HG02623 (cell line): ENCODE results near the gene HAND2.

Experiments used
- ATAC-seq: cut with Tn5 transposase; IDR thresholded peaks from one replicate; pipeline ENCODE4 v1.9.1; 2021; ENCODE audit warnings: moderate library complexity; ENCODE audit not compliant: unreplicated experiment

The HAND2 gene

DNA sequence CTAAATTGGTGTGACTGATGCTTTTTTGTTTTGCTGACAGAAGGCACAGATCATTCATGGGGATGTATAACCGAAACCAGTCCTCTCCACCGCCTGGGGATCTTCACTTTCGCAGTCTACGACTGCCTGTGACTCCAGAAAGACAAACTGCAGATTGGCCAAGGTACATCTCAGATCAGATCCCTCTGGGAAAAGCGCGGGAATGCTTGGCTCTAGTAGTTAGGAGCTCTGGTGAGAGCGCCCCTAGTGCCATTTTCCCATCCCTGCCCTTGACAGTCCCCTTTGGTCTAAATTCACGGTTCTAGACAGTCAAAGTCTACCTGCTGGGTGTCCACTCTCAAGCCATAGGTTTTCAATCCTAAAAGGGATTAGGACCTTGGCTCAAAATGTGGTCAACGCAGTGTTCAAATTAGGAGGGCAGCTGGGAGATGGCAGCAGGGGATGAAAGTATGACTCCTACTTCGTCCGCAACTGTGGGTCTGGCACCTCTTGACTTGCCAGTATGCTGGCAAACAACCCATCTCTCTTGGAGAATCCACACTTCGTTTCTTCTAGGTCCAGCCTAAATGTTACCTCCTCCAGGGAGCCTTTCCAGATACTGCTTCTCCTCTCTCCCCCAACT, 6.9 kb upstream of the HAND2 start:
- no peak for ATAC-seq

GRCh38 chr4:173535957-173536356, 5.9 kb upstream of the HAND2 start:
- no peak for ATAC-seq

DNA sequence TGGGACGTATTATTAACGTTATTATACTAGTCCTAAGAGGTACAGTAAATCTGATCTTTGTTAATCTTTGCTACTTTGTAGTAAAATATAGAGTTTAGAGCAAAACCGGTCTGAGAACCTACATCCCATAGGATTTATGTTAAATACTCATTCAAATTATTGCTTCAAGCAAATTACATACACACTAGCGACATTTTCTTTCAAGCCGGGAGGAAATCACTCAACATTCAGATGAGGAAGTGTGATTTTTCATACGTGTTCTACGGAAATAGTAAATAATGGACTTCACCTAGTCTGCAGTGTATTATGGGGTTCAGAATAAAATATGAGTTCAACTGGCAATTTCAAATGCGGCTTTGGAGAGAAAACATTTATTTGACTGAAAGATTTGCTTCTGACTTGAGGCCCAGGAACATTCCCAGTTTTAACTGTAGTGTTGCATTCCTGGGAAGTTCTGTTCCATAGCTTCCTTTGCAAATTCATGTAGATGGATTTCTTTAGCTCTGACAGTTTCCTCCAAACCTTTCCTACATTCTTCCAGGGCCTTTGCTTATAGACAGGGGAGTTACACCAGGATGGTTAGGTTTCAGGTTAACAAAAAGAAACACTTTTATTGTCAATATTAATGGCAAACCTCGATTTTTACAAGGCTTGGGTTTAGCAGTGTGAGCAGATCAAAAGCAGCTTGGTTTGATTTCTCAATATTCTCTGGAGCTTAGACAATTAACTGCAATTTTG, 5.3 kb upstream of the HAND2 start:
- ATAC-seq: no peak

DNA sequence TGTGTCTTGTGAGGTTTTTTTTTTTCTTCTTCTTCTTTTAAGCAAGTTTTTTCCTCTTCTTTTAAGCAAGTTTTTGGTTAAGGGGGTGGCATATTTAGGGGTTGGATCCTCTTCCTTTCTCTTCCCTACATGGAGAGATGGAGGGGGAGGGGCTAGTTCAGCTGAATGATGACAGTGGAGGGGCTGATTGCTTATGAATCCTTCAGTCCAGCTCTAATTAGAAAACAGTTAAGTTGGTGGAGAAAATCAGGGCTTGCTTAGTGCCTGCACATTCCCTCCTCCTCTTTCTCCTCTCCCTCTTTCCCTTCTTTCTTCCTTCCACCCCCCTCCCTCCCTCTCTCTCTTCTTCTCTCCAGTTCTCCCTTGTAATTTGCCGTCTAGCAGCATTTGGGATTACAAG, 4.4 kb upstream of the HAND2 start:
- ATAC-seq: no peak

DNA sequence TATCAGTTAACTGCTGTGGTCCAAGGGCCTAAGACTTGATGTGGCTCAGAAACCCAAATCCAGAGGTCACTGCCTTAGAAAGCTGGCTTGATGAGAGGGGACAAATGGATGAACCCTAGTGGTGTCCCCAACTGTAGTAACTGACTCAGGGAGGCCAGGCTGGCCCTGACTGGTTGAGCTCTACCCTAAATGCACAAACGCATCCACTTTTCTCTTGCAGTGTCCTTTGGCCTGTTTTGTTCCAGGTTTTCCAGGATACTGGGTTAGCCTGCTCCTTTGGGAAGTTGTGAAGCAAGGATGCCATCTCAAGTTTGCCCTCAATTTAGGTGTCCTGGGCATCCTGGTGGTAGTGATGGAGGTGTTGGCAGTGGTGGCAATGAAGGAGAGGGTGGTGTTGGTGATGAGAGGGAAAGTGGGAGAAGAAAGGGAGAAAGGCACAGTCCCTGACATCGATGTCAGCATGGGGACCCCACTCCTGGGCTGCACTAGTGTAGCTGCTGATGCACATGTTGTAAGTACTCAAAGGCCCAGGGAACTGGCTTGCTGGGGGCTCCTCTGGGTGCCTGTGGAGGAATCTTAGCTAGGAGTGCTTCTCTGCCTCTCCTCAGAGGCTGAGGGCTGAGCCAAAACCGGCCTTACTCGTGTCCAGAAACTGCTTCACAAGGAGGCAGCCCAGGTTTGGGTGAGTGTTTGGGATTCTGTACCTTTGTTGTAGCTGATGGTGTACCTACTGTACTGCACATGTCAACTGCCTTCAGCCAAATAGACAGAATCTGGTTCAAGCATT, 2.9 kb upstream of the HAND2 start:
- no peak for ATAC-seq

- no peak for ATAC-seq
These were observed 1.3 kb upstream of the HAND2 start for GRCh38 chr4:173531086-173531965.

- ATAC-seq: no peak
These were observed 477 bp upstream of the HAND2 start for GRCh38 chr4:173530326-173531085.

DNA sequence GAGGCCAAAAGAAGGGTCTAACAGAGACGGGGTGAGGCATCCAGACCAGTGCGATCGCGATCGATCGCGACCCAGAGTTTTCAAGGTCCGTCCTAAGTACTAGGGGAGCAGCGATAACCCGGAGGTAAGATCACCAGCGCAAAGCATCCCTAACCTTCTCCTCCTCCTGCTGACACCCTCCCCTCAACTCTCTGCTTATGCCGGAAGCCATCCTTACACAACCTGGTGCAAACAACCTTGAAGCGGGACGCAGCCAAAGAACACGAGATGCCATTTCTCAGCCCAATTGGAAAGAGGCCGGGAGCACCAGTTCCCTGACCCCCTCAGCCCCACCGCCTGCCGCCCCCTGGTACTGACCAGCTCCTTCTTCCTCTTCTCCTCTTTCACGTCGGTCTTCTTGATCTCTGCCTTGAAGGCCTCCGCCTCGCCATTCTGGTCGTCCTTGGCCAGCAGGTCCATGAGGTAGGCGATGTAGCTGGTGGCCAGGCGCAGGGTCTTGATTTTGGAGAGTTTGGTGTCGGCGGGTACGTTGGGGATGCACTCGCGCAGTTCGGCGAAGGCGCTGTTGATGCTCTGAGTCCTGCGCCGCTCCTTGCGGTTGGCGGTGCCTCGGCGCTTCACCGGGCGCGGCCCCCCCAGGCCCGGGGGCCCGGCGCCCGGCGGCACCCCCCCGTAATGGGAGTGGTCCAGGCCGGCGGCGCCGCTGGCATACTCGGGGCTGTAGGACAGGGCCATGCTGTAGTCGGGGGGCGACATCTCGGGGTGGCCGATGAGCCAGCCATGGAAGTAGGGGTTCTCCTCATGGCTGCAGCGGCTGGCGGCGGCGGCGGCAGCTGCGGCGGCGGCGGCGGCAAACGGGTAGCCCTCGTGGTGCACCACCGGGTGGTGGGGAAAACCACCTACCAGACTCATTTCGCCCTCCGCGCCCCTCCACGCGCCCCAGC, 1.4 kb downstream of the HAND2 start:
- no peak for ATAC-seq

GRCh38 chr4:173527103-173527891, 2.7 kb downstream of the HAND2 start:
- no peak for ATAC-seq

GRCh38 chr4:173526724-173527102, 3.3 kb downstream of the HAND2 start:
- no peak for ATAC-seq

GRCh38 chr4:173526027-173526482, 4.0 kb downstream of the HAND2 start:
- ATAC-seq: no peak

GRCh38 chr4:173525118-173526011, 4.7 kb downstream of the HAND2 start:
- ATAC-seq: no peak

DNA sequence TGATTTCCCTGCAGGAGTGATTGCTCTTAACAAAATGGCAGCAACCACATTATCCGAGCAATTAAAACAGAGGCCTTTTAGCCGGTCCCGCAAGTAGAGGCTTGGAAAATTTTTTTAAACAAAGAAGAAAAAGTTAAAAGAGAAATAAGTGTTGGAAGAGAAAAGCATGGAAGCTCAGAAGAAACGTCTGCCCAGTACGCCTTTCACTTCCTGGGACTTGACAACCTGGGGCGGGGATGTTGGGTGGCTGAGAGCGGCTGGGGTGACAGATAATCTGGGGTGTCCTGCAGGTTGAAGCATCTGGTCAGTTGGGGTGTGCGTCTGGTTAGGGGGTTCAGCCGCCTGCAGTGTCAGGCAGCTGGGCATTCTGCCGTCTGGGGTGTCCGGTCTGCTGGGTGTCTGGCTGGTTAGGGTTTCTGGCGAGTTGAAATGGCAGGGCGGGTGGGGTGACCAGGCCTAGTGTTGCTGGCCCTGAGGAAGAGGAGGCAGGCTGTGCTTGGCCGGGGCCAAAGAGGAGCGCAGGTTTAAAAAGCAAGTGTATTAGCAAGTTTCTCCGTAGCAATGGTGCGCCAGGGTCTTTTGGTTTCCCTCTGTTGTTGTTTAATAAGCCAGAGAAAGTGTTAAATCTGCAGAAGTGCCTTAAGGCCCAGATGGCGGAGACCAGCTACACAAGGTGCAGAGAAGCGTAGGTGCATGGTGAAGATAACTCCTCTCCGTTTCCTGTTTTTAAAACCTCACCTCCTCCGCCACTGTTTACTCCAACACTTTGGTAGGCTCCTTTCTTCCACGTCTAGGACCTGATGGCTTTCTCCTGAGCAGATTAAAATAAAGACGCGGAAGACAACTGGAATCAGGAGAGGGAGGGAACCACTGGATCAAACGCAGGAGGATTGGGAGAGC, 5.6 kb downstream of the HAND2 start:
- no peak for ATAC-seq

GRCh38 chr4:173522951-173523395, 7.1 kb downstream of the HAND2 start:
- ATAC-seq: no peak

DNA sequence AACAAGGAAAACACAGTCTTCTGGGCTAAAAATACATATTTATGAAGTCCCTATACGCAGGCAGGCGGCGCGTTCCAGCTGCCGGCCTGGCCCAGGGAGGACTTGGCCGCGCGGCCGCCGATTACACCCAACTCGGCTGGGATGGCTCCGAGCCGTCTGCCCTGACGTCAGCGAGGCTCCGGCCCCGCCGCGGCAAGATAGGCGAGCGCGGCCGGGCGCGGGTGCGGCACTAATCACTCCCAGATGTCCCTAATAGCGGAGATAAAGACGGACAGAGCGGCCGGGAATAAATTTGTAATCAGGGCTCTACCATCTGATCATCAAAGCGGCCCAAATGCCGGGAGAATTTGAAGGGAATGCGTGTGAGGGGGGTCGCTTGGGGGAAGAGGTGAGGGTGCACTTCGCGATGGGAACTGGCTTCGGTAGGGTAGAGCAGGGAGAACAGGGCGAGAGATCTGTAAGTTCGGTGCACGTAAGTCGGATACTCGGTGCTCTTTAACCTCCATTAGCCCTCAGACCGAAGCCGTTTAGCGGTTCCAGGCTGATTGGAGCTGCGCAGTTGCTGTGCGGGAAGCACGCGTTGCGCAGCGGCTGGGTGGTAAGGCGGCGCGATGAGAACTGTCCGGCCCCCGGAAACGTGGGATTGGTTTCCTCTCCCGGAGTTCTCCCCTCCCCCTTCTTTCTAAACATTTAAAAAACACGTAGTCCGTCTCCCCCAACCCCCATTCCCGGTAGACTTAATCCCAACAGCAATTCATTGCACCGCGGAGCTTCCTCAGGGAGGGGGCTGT, 7.7 kb downstream of the HAND2 start:
- no peak for ATAC-seq
